Neural crest cell (in vitro differentiated cells): ENCODE data around the gene CPT1C. TPM values are rescaled to one million over a fixed set of nuclear protein-coding genes. Genes with fewer than 3 reads are reported as not detected.

Experiments used
- DNase-seq: peaks from one replicate; pipeline ENCODE4 v3.0.0; 2021; ENCODE audit warnings: low read depth, mixed read lengths, low spot score
- H3K27ac Mint-ChIP-seq: one replicate; pipeline ENCODE4 v1.8.0; 2021; ENCODE audit warnings: mild to moderate bottlenecking, mixed read lengths; ENCODE audit not compliant: unreplicated experiment
- H3K27me3 Mint-ChIP-seq: 2 replicates; pipeline ENCODE4 v1.8.0; 2021; ENCODE audit warnings: low read depth, mild to moderate bottlenecking, mixed read lengths
- H3K36me3 Mint-ChIP-seq: 2 replicates; pipeline ENCODE4 v1.8.0; 2021; ENCODE audit warnings: low read depth, mild to moderate bottlenecking, mixed read lengths
- H3K4me1 Mint-ChIP-seq: 2 replicates; pipeline ENCODE4 v1.8.0; 2021; ENCODE audit warnings: mixed read lengths
- H3K4me3 Mint-ChIP-seq: one replicate; pipeline ENCODE4 v1.8.0; 2021; ENCODE audit warnings: mild to moderate bottlenecking, mixed read lengths
- H3K9me3 Mint-ChIP-seq: 2 replicates; pipeline ENCODE4 v1.8.0; 2021; ENCODE audit warnings: mixed read lengths
- total RNA-seq: library from RNA; stranded (reverse); gene quantifications from 2 replicates; pipeline ENCODE4 v1.2.1, GENCODE V29; 2021
- TF ChIP-seq, protein P1 (sequence below): fragments of 200-600 bp; sonication (generic); conservative IDR thresholded peaks from 2 replicates; pipeline ENCODE4 v1.5.0; 2021; ENCODE audit warnings: antibody characterized with exemption, mild to moderate bottlenecking

Gene CPT1C
- total RNA-seq, 1 donor from 2014 or later, result 87.7 TPM

DNA sequence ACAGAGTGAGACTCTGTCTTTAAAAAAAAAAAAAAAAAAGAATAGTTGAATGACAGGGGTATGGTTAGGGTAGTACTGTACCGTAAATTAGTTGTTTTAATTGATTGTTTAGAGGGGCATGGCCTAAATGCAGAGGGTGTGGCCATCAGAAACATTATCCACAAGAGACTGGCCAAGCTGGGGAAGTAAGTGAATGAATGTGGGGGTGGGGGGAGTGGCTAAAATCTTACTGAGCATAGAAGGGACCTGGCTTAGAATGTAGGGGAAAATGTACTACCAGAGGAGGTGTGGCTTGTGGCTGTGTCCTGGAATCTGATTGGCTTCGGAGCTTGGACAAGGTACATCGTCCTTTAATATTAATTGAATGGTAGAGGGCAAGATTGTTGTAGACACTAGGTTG is 21.4 kb upstream of the CPT1C start:
- H3K9me3 Mint-ChIP-seq, result no peaks in the 10 kb centered on the region
- no peak for DNase-seq
- H3K4me1 Mint-ChIP-seq, result peaks cover 43% of the 10 kb centered on the region
- TF ChIP-seq, protein P1, sequence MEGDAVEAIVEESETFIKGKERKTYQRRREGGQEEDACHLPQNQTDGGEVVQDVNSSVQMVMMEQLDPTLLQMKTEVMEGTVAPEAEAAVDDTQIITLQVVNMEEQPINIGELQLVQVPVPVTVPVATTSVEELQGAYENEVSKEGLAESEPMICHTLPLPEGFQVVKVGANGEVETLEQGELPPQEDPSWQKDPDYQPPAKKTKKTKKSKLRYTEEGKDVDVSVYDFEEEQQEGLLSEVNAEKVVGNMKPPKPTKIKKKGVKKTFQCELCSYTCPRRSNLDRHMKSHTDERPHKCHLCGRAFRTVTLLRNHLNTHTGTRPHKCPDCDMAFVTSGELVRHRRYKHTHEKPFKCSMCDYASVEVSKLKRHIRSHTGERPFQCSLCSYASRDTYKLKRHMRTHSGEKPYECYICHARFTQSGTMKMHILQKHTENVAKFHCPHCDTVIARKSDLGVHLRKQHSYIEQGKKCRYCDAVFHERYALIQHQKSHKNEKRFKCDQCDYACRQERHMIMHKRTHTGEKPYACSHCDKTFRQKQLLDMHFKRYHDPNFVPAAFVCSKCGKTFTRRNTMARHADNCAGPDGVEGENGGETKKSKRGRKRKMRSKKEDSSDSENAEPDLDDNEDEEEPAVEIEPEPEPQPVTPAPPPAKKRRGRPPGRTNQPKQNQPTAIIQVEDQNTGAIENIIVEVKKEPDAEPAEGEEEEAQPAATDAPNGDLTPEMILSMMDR, result no peak
- H3K4me3 Mint-ChIP-seq, result peak overlapping the region; percentile 70
- H3K36me3 Mint-ChIP-seq, result peaks cover 5% of the 10 kb centered on the region
- H3K27ac Mint-ChIP-seq, result no peak overlapping the region
- peaks cover 10% of the 10 kb centered on the region for H3K27me3 Mint-ChIP-seq

DNA sequence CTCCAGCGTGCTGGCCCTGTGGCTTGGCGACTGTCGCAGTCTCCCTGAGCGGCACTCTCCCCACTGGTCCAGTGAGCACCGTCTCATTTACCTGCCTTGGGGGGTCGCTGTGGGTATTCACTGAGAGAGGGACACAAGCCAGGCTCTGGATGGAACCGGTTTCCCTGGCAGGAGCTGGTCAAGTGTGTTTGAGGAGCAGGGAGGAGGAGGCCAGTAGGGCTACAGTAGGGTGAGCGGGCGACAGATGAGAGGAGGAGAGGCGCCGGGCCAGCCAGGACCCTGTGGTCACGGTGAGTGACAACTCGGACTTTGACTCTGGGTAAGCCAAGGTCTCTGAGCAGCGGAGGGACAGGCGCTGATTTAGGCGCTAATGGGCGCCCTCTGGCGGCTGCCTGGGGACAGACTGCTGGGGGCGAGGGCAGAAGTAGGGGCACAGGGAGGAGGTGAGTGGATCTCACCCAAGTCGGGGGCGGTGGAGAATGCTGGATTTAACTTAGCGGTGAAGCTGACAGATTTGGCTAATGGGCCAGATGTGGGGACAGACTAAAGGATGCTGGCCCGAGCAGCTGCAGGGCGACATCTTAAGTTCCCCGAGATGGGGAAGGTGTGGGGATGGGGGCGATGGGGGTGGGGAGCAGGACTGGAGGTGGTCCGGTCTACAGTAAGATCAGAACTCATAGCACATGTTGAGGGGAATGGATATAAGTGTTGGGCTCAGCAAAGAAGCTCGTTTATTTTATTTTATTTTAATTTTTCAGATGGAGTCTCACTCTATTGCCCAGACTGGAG is 18.6 kb upstream of the CPT1C start:
- Mint-ChIP-seq H3K27me3 (peaks cover 4% of the 10 kb centered on the region), H3K4me3 (peak overlapping the region; percentile 87), H3K4me1 (peaks cover 24% of the 10 kb centered on the region), H3K9me3 (no peaks in the 10 kb centered on the region), H3K36me3 (peaks cover 5% of the 10 kb centered on the region), H3K27ac (peak overlapping the region; percentile 81)
- TF ChIP-seq, protein P1, result peak; percentile 92
- DNase-seq, result peak; percentile 83

GRCh38 chr19:49676136-49676783 is 14.7 kb upstream of the CPT1C start:
- no peaks in the 10 kb centered on the region for H3K9me3 Mint-ChIP-seq
- H3K27me3 Mint-ChIP-seq, result peaks cover 6% of the 10 kb centered on the region
- DNase-seq, result peak; percentile 97
- H3K4me3 Mint-ChIP-seq, result peak overlapping the region; percentile 100
- H3K36me3 Mint-ChIP-seq, result peaks cover 6% of the 10 kb centered on the region
- TF ChIP-seq, protein P1, result no peak
- H3K27ac Mint-ChIP-seq, result peak overlapping the region; percentile 100
- peaks cover 43% of the 10 kb centered on the region for H3K4me1 Mint-ChIP-seq

- Mint-ChIP-seq H3K4me1 (peaks cover 41% of the 10 kb centered on the region), H3K4me3 (peak overlapping the region; percentile 100), H3K27me3 (peaks cover 6% of the 10 kb centered on the region), H3K36me3 (peaks cover 6% of the 10 kb centered on the region), H3K27ac (peak overlapping the region; percentile 100), H3K9me3 (no peaks in the 10 kb centered on the region)
- DNase-seq, result peak; percentile 97
- TF ChIP-seq, protein P1, result no peak
Measured at GRCh38 chr19:49676784-49677230, 14.1 kb upstream of the CPT1C start.

GRCh38 chr19:49677231-49677900 is 13.6 kb upstream of the CPT1C start, which contains the start of gene PRMT1:
TSS of gene PRMT1 (plus strand) at chr19:49677271. CDS start at chr19:49677281, 10 bp downstream.
- DNase-seq, result peak; percentile 51
- Mint-ChIP-seq H3K9me3 (no peaks in the 10 kb centered on the region), H3K36me3 (peaks cover 7% of the 10 kb centered on the region), H3K27me3 (peaks cover 6% of the 10 kb centered on the region), H3K4me3 (peak within 1 kb of the TSS; percentile 100), H3K4me1 (peaks cover 36% of the 10 kb centered on the region), H3K27ac (peak within 1 kb of the TSS; percentile 100)
- TF ChIP-seq, protein P1, result no peak
